K562 (cell line): ENCODE results near the gene CSTPP1. TPM values are rescaled to one million over a fixed set of nuclear protein-coding genes. Genes with fewer than 3 reads are reported as not detected.

Source experiments
- CHCHD3 ChIP-seq: fragments of 250-450 bp; sonication (Bioruptor Pico); IDR thresholded peaks from 2 replicates; pipeline ENCODE4 v2.1.2; 2022; ENCODE audit warnings: mild to moderate bottlenecking
- CREB3L1 ChIP-seq: fragments of 450-650 bp; IDR thresholded peaks from 2 replicates; pipeline ENCODE4 v1.6.1; 2014; ENCODE audit warnings: low read depth, mild to moderate bottlenecking, moderate library complexity, borderline replicate concordance
- FOS ChIP-seq: IDR thresholded peaks from 3 replicates; pipeline ENCODE4 v1.6.1; 2011; ENCODE audit not compliant: insufficient read length; ENCODE audit errors: extremely low read depth
- FUS ChIP-seq: fragments of 200-400 bp; formaldehyde crosslinking; optimal IDR thresholded peaks from 2 replicates; pipeline ENCODE3; 2017; ENCODE audit warnings: low read depth, low read length
- MAFF ChIP-seq: IDR thresholded peaks from 2 replicates; pipeline ENCODE4 v1.6.1; 2012; ENCODE audit warnings: low read length, improper control_type of control experiment
- MED1 ChIP-seq: sonication (generic); formaldehyde crosslinking; IDR thresholded peaks from 2 replicates; pipeline ENCODE4 v1.8.1; 2023; ENCODE audit warnings: missing genetic modification reagents, borderline replicate concordance
- MIER1 ChIP-seq: fragments of 450-650 bp; IDR thresholded peaks from 2 replicates; pipeline ENCODE4 v1.6.1; 2016; ENCODE audit warnings: antibody characterized with exemption, mild to moderate bottlenecking, low read depth
- NCOA2 ChIP-seq, 2 experiments: fragments of 450-650 bp; IDR thresholded peaks; 2 replicates each; pipeline ENCODE4 v1.6.1; 2018; ENCODE audit warnings: mild to moderate bottlenecking in 2 of 2, moderate library complexity in 1 of 2; ENCODE audit not compliant: partially characterized antibody in 2 of 2
- NR2F6 ChIP-seq: fragments of 450-650 bp; formaldehyde crosslinking; IDR thresholded peaks from 2 replicates; pipeline ENCODE4 v1.4.0; 2020; ENCODE audit warnings: mild to moderate bottlenecking
- NRF1 ChIP-seq, 2 experiments: fragments of 450-650 bp; IDR thresholded peaks in 1 of 2; conservative IDR thresholded peaks in 1 of 2; 2 replicates each; pipeline ENCODE4 v1.6.1; 2014; ENCODE audit warnings: mild to moderate bottlenecking in 2 of 2
- RBFOX2 ChIP-seq: fragments of 200-400 bp; formaldehyde crosslinking; IDR thresholded peaks from 2 replicates; pipeline ENCODE4 v1.6.1; 2017; ENCODE audit warnings: low read depth, mild to moderate bottlenecking, low read length, moderate library complexity
- ZNF282 ChIP-seq: sonication (generic); formaldehyde crosslinking; IDR thresholded peaks from 2 replicates; pipeline ENCODE4 v1.8.1; 2023; ENCODE audit warnings: missing genetic modification reagents
- ZNF583 ChIP-seq: fragments of 250-450 bp; sonication (Bioruptor Pico); IDR thresholded peaks from 2 replicates; pipeline ENCODE4 v1.4.0; 2020
- polyA plus RNA-seq, 8 experiments: library from polyadenylated mRNA; depleted of rRNA in 4 of 8; stranded (reverse) in 5 of 8; unstranded in 3 of 8; fragments of >200 nt; fragmentation: Nextera tagmentation in 2 of 8; fragmentation: Illumina TruSeq in 1 of 8; extraction: Ambion mirVana in 2 of 8; extraction: Trizol in 1 of 8; gene quantifications; 2 replicates each; pipeline versions ENCODE4 v1.2.1 to v1.2.3, GENCODE V29; 2011 to 2014; ENCODE audit warnings: inconsistent platforms in 1 of 8, missing spikeins in 1 of 8
- total RNA-seq, 7 experiments: library from RNA; depleted of rRNA in 6 of 7; stranded (reverse); fragments of >200 nt in 6 of 7; fragmentation: Illumina TruSeq in 2 of 7; extraction: Trizol in 2 of 7; gene quantifications; 2 replicates each; pipeline versions ENCODE4 v1.2.1 to v1.2.3, GENCODE V29; 2011 to 2021; ENCODE audit warnings: low replicate concordance in 1 of 7
- TF ChIP-seq, protein P1 (sequence below): fragments of 250-450 bp; sonication (Bioruptor Pico); IDR thresholded peaks from 2 replicates; pipeline ENCODE4 v1.9.0; 2021; ENCODE audit warnings: mild to moderate bottlenecking, inconsistent platforms

CSTPP1 gene
- total and polyA plus RNA-seq, 9 of the 15 experiments (the other 6 are each of a cell fraction or from before 2014, with no cell fraction given), result 6.5 to 17.8 (median 9.2) TPM

- TF ChIP-seq FUS (no peak), ZNF583 (CRISPR knock-in tag) (peak; percentile 63; the same call in 1 of the 2 replicates), MAFF (no peak; the same call in 1 of the 2 replicates), NCOA2 (IDR thresholded peaks at IDR 0.05; ENCODE audit: partially characterized antibody in 2 of 2) (peak in 1 of 2 experiments; percentile 44), MIER1 (no peak), NR2F6 (CRISPR knock-in tag) (no peak), MED1 (CRISPR knock-in tag) (no peak), RBFOX2 (no peak), CREB3L1 (no peak), FOS (peak; percentile 74), CHCHD3 (CRISPR knock-in tag) (no peak), NRF1 (conservative IDR thresholded peaks at IDR 0.05 in 1 of 2, IDR thresholded peaks at IDR 0.05 in 1 of 2) (no peak), ZNF282 (CRISPR knock-in tag) (no peak)
- TF ChIP-seq, protein P1, sequence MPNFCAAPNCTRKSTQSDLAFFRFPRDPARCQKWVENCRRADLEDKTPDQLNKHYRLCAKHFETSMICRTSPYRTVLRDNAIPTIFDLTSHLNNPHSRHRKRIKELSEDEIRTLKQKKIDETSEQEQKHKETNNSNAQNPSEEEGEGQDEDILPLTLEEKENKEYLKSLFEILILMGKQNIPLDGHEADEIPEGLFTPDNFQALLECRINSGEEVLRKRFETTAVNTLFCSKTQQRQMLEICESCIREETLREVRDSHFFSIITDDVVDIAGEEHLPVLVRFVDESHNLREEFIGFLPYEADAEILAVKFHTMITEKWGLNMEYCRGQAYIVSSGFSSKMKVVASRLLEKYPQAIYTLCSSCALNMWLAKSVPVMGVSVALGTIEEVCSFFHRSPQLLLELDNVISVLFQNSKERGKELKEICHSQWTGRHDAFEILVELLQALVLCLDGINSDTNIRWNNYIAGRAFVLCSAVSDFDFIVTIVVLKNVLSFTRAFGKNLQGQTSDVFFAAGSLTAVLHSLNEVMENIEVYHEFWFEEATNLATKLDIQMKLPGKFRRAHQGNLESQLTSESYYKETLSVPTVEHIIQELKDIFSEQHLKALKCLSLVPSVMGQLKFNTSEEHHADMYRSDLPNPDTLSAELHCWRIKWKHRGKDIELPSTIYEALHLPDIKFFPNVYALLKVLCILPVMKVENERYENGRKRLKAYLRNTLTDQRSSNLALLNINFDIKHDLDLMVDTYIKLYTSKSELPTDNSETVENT, result no peak
Observed at GRCh38 chr11:47056261-47056915, 119.8 kb downstream of the CSTPP1 start (continued).
